CD14-positive monocyte (primary cell): ENCODE results near the gene ALDOC. TPM values are rescaled to one million over a fixed set of nuclear protein-coding genes. Genes with fewer than 3 reads are reported as not detected.

Experiments used
- DNase-seq, 3 donors: peaks; one replicate each; pipeline ENCODE4 v3.0.0-alpha.2; 2011 to 2022
- H2AFZ ChIP-seq: 2 replicates; pipeline ENCODE4 v1.6.0; 2012; ENCODE audit warnings: mild to moderate bottlenecking, low read depth, low read length, inconsistent platforms; ENCODE audit not compliant: insufficient read depth, poor library complexity, severe bottlenecking
- H3K27ac ChIP-seq, 2 donors: 1 replicate in 1 of 2; 2 replicates in 1 of 2; pipeline ENCODE4 v1.5.1; 2012 to 2013; ENCODE audit warnings: low read length in 2 of 2, control low read depth in 1 of 2, inconsistent platforms in 1 of 2, low read depth in 1 of 2, mild to moderate bottlenecking in 1 of 2
- H3K27me3 ChIP-seq, 2 donors: one replicate each; pipeline versions ENCODE4 v1.6.0 to v1.6.1; 2011 to 2013; ENCODE audit warnings: low read length in 2 of 2; ENCODE audit not compliant: control insufficient read depth in 2 of 2, insufficient read depth in 2 of 2
- H3K36me3 ChIP-seq, 2 donors: replicated peaks in 1 of 2; 1 replicate in 1 of 2; 2 replicates in 1 of 2; pipeline versions ENCODE4 v1.5.1 to v1.6.1; 2012 to 2013; ENCODE audit warnings: low read length in 2 of 2, control low read depth in 1 of 2, inconsistent platforms in 1 of 2, mild to moderate bottlenecking in 1 of 2; ENCODE audit not compliant: insufficient read depth in 2 of 2, control insufficient read depth in 1 of 2
- H3K4me1 ChIP-seq, 2 donors: 1 replicate in 1 of 2; 2 replicates in 1 of 2; pipeline versions ENCODE4 v1.5.1 to v1.6.1; 2012 to 2013; ENCODE audit warnings: low read length in 2 of 2, control low read depth in 1 of 2, inconsistent platforms in 1 of 2, mild to moderate bottlenecking in 1 of 2, moderate library complexity in 1 of 2; ENCODE audit not compliant: insufficient read depth in 2 of 2, control insufficient read depth in 1 of 2
- H3K4me2 ChIP-seq: replicated peaks from 2 replicates; pipeline ENCODE3; 2012; ENCODE audit warnings: low read length, moderate library complexity, mild to moderate bottlenecking; ENCODE audit not compliant: poor library complexity, severe bottlenecking; ENCODE audit errors: extremely low read depth
- H3K4me3 ChIP-seq, 3 experiments: fragments of 200-600 bp in 1 of 3; sonication (generic) in 1 of 3; replicated peaks in 1 of 3; 1 replicate in 2 of 3; 2 replicates in 1 of 3; pipeline ENCODE4 v1.5.1; 2011 to 2013; ENCODE audit warnings: low read length in 3 of 3, mild to moderate bottlenecking in 3 of 3, control low read depth in 2 of 3, low read depth in 2 of 3, inconsistent platforms in 1 of 3, moderate library complexity in 1 of 3
- H3K79me2 ChIP-seq: 2 replicates; pipeline ENCODE4 v1.6.0; 2012; ENCODE audit warnings: mild to moderate bottlenecking, control low read depth, inconsistent platforms, low read length, moderate library complexity; ENCODE audit not compliant: insufficient read depth
- H3K9ac ChIP-seq: 2 replicates; pipeline ENCODE4 v1.6.0; 2017; ENCODE audit warnings: low read length, mild to moderate bottlenecking; ENCODE audit not compliant: insufficient read depth, poor library complexity, severe bottlenecking
- H3K9me3 ChIP-seq, 2 donors: replicated peaks in 1 of 2; 1 replicate in 1 of 2; 2 replicates in 1 of 2; pipeline versions ENCODE4 v1.5.1 to v1.6.1; 2012 to 2013; ENCODE audit warnings: low read length in 2 of 2, control low read depth in 1 of 2; ENCODE audit not compliant: control insufficient read depth in 1 of 2, insufficient read depth in 1 of 2
- H4K20me1 ChIP-seq: 2 replicates; pipeline ENCODE4 v1.6.0; 2012; ENCODE audit warnings: mild to moderate bottlenecking, low read length, control low read depth, moderate library complexity; ENCODE audit not compliant: insufficient read depth
- H3K27ac Mint-ChIP-seq, 7 donors: one replicate each; pipeline ENCODE4 v1.8.0; 2020; ENCODE audit warnings: mild to moderate bottlenecking in 7 of 7, mixed read lengths in 7 of 7, moderate library complexity in 6 of 7, inconsistent platforms in 2 of 7
- H3K27me3 Mint-ChIP-seq, 3 donors: one replicate each; pipeline ENCODE4 v1.8.0; 2021 to 2022; ENCODE audit warnings: low read depth in 3 of 3, mild to moderate bottlenecking in 3 of 3, mixed read lengths in 3 of 3, moderate library complexity in 3 of 3, inconsistent platforms in 1 of 3
- H3K36me3 Mint-ChIP-seq, 2 donors: one replicate each; pipeline ENCODE4 v1.8.0; 2020; ENCODE audit warnings: mixed read lengths in 2 of 2, inconsistent platforms in 1 of 2, mild to moderate bottlenecking in 1 of 2
- H3K4me1 Mint-ChIP-seq: one replicate; pipeline ENCODE4 v1.8.0; 2020; ENCODE audit warnings: mild to moderate bottlenecking, mixed read lengths
- H3K4me3 Mint-ChIP-seq, 2 donors: one replicate each; pipeline ENCODE4 v1.8.0; 2020; ENCODE audit warnings: mild to moderate bottlenecking in 2 of 2, mixed read lengths in 2 of 2, moderate library complexity in 1 of 2
- H3K9me3 Mint-ChIP-seq, 7 donors: one replicate each; pipeline ENCODE4 v1.8.0; 2020 to 2022; ENCODE audit warnings: mixed read lengths in 7 of 7, mild to moderate bottlenecking in 6 of 7, moderate library complexity in 6 of 7, inconsistent platforms in 2 of 7
- CTCF ChIP-seq: fragments of 200-600 bp; IDR thresholded peaks from one replicate; pipeline ENCODE4 v1.8.0; 2022; ENCODE audit warnings: antibody characterized with exemption, mild to moderate bottlenecking
- WGBS: methylation state at CpG from one replicate; pipeline ENCODE4 v1.1.5; 2013; ENCODE audit warnings: missing lambda C conversion rate; ENCODE audit not compliant: insufficient coverage; 5-methylcytosine and 5-hydroxymethylcytosine counted together
- intact Hi-C, 2 donors: fragments of 100-400 bp; cut with micrococcal nuclease; formaldehyde crosslinking; loops; one replicate each; pipeline versions ENCODE4 v1.15.0 to v1.15.1; 2023
- polyA plus RNA-seq, 3 donors: library from polyadenylated mRNA; depleted of rRNA in 1 of 3; unstranded in 2 of 3; stranded (reverse) in 1 of 3; fragments of 300-500 nt in 2 of 3; fragments of >200 nt in 1 of 3; fragmentation: Illumina TruSeq in 2 of 3; gene quantifications; 1 replicate in 2 of 3; 2 replicates in 1 of 3; pipeline ENCODE4 v1.2.3, GENCODE V29; 2012 to 2021

The ALDOC gene
- polyA plus RNA-seq, 3 donors: 7.1 to 10.6 (median 9.8) TPM

DNA sequence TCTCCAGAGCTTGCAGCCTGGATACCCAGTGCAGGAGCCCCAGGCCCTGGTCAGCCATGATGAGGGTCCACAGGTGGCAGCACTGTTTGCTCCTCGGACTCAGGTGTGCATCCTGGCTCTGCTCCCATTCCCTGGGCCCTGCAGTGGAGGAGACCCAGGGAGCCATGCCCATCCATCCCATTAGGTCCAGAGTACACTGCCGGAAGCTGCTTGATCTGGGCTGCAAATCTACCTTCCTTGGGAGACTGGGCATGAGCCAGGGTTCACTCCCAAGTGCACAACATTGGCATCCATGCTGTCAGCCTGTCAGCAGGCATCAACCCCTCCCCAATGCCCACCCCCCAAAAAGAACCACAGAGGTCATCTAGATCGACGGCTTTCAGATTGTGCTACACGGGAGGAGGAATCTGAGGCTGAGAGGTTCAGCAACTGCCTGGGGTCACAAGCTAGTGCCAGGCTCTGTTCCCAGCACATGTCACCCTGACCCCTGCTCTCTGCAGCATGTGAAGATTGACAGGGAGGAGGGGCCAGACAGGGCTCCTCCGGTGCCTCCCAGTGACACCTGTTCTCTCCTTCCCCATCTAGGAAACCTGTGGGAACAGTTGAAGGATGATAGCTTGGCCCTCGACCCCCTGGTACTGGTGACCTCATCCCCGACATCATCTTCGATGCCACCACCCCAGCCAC, 40.0 kb downstream of the ALDOC start:
- Mint-ChIP-seq H3K9me3 (no peaks in the 10 kb centered on the region), H3K27ac (no peak overlapping the region), H3K27me3 (peaks cover 0 to 7% (median 1%) of the 10 kb centered on the region in 3 donors), H3K36me3 (no peaks in the 10 kb centered on the region), H3K4me1 (no peaks in the 10 kb centered on the region), H3K4me3 (no peak overlapping the region)
- intact Hi-C loops: no loop called here
- Histone ChIP-seq H3K4me2 (no peak overlapping the region), H3K36me3 (no peaks in the 10 kb centered on the region), H2AFZ (no peak overlapping the region), H3K27me3 (no peaks in the 10 kb centered on the region), H4K20me1 (no peaks in the 10 kb centered on the region), H3K79me2 (no peaks in the 10 kb centered on the region), H3K9me3 (no peaks in the 10 kb centered on the region), H3K4me3 (no peak overlapping the region), H3K9ac (no peak overlapping the region), H3K27ac (no peak overlapping the region), H3K4me1 (no peaks in the 10 kb centered on the region)
- 81% methylated on average over 4 of the region's 9 CpGs for WGBS
- no peak for DNase-seq
- no peak for TF ChIP-seq CTCF

GRCh38 chr17:28534740-28535375, 41.8 kb downstream of the ALDOC start:
- H3K36me3 ChIP-seq: no peaks in the 10 kb centered on the region
- no peaks in the 10 kb centered on the region for H3K27me3 ChIP-seq
- no peak overlapping the region for H3K27ac ChIP-seq
- intact Hi-C loops: no loop called here
- no peaks in the 10 kb centered on the region for H3K36me3 Mint-ChIP-seq
- H2AFZ ChIP-seq: no peak overlapping the region
- no peaks in the 10 kb centered on the region for H3K79me2 ChIP-seq
- no peak for DNase-seq
- no peaks in the 10 kb centered on the region for H3K9me3 ChIP-seq
- no peak overlapping the region for H3K4me3 ChIP-seq
- H4K20me1 ChIP-seq: no peaks in the 10 kb centered on the region
- no peak for TF ChIP-seq CTCF
- no peak overlapping the region for H3K4me3 Mint-ChIP-seq
- H3K4me1 ChIP-seq: no peaks in the 10 kb centered on the region
- no peak overlapping the region for H3K9ac ChIP-seq
- H3K4me2 ChIP-seq: no peak overlapping the region
- peaks cover 2 to 7% (median 5%) of the 10 kb centered on the region in 3 donors for H3K27me3 Mint-ChIP-seq
- H3K9me3 Mint-ChIP-seq: no peaks in the 10 kb centered on the region
- WGBS: 95% methylated on average over 8 of the region's 11 CpGs
- no peaks in the 10 kb centered on the region for H3K4me1 Mint-ChIP-seq
- H3K27ac Mint-ChIP-seq: no peak overlapping the region
